GM12864 (cell line): ENCODE results near the gene RGR.
"Not testable (repeated sequence)": the region's sequence is repeated elsewhere in the genome, so short reads cannot be mapped to it uniquely, and the experiment has no call there.

Experiments used
- DNase-seq: peaks from one replicate; pipeline ENCODE4 v3.0.0-alpha.2; 2011; ENCODE audit warnings: low read depth
- H3K4me3 ChIP-seq: 2 replicates; pipeline ENCODE4 v1.5.1; 2011; ENCODE audit warnings: mild to moderate bottlenecking, low read depth, low read length, control low read depth
- CTCF ChIP-seq: IDR thresholded peaks from 2 replicates; pipeline ENCODE4 v1.5.1; 2011; ENCODE audit warnings: low read depth, mild to moderate bottlenecking, moderate library complexity, low read length, control low read depth, inconsistent platforms; ENCODE audit errors: missing control alignments

RGR gene

DNA sequence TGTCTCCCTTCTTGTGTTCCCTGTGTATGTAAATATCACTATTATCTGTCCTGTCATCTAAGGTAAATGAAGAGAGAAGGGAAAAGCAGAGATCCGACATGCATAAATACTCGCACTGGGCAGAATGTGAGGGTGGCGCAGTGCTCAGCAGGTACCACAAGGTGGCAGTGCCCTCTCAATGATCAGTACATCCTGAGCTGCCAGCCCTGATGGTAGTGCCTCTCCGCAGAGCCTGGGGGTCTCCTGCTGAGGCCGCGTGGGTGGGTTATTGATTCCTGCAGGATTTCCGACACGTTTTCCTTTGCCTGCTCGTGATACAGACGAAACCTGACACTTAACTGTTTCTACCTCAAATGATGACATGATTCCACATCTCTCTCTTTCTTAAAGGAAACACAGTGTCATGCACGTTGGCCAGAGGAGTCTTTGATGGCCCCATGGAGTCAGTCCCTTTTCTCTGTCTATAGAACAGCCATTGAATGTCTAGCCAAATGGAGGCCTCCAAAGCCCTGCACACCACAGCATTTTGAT is 19.8 kb downstream of the RGR start:
- no peak for DNase-seq
- TF ChIP-seq CTCF, result peak; percentile 99
- no peak overlapping the region for H3K4me3 ChIP-seq

GRCh38 chr10:84265418-84265817 is 20.6 kb downstream of the RGR start:
- no peak for DNase-seq
- no peak overlapping the region for H3K4me3 ChIP-seq
- TF ChIP-seq CTCF, result no peak

GRCh38 chr10:84267503-84268126 is 22.8 kb downstream of the RGR start:
- DNase-seq, result no peak
- no peak overlapping the region for H3K4me3 ChIP-seq
- peak; percentile 76 for TF ChIP-seq CTCF

DNA sequence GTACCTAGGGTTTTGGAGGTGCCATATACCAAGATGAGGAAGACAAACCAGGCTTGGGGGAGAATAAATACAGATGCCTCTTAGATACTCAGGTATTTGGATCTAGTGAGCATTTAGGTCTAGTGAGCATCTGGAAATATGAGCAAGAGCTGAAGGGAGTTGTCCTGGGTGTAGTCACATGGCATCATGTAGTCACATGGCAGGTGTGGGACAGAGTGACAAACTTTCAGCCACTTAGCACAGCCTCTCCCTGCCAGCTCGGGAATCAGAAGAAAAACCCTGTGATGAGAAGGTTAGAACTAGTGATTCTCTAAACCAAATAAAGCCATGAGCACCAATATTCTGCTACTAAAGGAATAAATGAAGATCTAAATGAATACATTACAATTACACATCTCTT is 24.3 kb downstream of the RGR start:
- DNase-seq, result no peak
- H3K4me3 ChIP-seq, result no peak overlapping the region
- TF ChIP-seq CTCF, result no peak

DNA sequence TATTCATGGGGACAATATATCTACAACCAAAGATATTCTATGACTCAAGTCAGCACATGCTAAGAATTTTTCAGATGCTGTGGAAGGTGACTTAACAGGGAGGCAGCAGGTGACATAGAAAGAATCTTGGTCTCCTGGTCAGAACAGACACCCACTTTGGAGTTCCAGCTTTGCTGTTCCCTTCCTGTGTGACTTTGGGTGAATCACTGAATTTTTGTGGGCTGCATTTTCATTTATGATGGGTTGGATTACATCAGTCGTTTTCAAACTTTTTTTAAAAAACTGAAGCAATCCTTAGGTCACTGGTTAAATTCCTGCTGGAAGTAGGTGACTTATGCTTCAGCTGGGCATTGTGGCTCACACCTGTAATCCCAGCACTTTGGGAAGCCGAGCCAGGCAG is 24.9 kb downstream of the RGR start:
- H3K4me3 ChIP-seq, result no peak overlapping the region
- TF ChIP-seq CTCF, result no peak
- no peak for DNase-seq

DNA sequence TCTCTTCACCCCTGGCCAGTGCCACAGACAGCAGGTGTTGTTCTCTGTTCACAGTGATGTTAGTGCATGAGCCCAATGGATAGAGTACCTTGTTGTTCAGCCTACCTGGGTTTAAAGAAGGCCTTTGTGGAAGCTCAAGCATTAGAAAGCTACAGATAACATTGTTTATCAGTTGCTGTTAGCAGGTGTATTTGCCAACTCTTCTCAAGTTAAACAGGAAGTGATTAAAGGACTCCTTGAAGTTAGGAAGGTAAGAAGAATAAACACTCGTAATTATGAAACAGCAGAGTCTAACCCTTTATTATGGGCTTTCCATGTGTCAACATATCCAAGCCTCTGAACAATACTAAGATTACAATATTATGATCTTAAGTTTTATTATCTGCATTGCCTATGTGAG is 25.9 kb downstream of the RGR start:
- TF ChIP-seq CTCF, result no peak
- H3K4me3 ChIP-seq, result no peak overlapping the region
- no peak for DNase-seq

DNA sequence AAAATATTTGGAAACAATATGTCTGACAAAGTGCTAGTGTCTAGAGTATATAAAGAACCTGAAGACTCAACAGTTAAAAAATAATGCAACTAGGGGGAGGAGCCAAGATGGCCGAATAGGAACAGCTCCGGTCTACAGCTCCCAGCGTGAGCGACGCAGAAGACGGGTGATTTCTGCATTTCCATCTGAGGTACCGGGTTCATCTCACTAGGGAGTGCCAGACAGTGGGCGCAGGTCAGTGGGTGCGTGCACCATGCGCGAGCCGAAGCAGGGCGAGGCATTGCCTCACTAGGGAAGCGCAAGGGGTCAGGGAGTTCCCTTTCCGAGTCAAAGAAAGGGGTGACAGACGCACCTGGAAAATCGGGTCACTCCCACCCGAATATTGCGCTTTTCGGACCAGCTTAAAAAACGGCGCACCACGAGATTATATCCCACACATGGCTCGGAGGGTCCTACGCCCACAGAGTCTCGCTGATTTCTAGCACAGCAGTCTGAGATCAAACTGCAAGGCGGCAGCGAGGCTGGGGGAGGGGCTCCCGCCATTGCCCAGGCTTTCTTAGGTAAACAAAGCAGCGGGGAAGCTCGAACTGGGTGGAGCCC is 35.1 kb downstream of the RGR start:
- not testable (repeated sequence) for H3K4me3 ChIP-seq, DNase-seq
